ENCODE data around the gene DST. TPM values are rescaled to one million over a fixed set of nuclear protein-coding genes. Genes with fewer than 3 reads are reported as not detected.

Gene DST
- total RNA-seq, 1 donor from 2014 or later = 259 TPM

- H3K36me3 Mint-ChIP-seq = peaks cover 39% of the 10 kb centered on the region
- H3K36me3 ChIP-seq = peaks cover 18% of the 10 kb centered on the region
- H4K20me1 ChIP-seq (ENCODE audit: low read depth) = peaks cover 9% of the 10 kb centered on the region
- no peak overlapping the region for H3K4me3 ChIP-seq
- no peaks in the 10 kb centered on the region for H3K9me3 ChIP-seq (ENCODE audit: low read depth)
- H3K9ac ChIP-seq = no peak overlapping the region
- TF ChIP-seq CTCF (IDR thresholded peaks at IDR 0.05) = no peak
- TF ChIP-seq EZH2 (IDR thresholded peaks at IDR 0.05) = no peak
- TF ChIP-seq EZH2phosphoT487 (IDR thresholded peaks at IDR 0.05) = no peak
- H3K4me3 Mint-ChIP-seq = no peak overlapping the region
- no peak overlapping the region for H3K4me2 ChIP-seq
- no peak overlapping the region for H2AFZ ChIP-seq (replicated peaks)
- no peak overlapping the region for H3K27ac Mint-ChIP-seq
- no peaks in the 10 kb centered on the region for H3K27me3 ChIP-seq
- peak overlapping the region; percentile 14 for H3K27ac ChIP-seq
- no peaks in the 10 kb centered on the region for H3K27me3 Mint-ChIP-seq (ENCODE audit: insufficient read depth, low read depth)
- peaks cover 7% of the 10 kb centered on the region for H3K4me1 Mint-ChIP-seq
- DNase-seq (ENCODE audit: low spot score) = no peak
- H3K4me1 ChIP-seq = peaks cover 40% of the 10 kb centered on the region
- H3F3A ChIP-seq (ENCODE audit: low read depth) = peaks cover 26% of the 10 kb centered on the region
- no peaks in the 10 kb centered on the region for H3K9me3 Mint-ChIP-seq
- H3K79me2 ChIP-seq (ENCODE audit: low read depth) = no peaks in the 10 kb centered on the region
Observed at GRCh38 chr6:56531839-56532595, 110.7 kb downstream of the DST start.

- Histone ChIP-seq H3K9ac (no peak overlapping the region), H4K20me1 (ENCODE audit: low read depth) (peaks cover 9% of the 10 kb centered on the region), H3K36me3 (peaks cover 18% of the 10 kb centered on the region), H3K79me2 (ENCODE audit: low read depth) (no peaks in the 10 kb centered on the region), H3K4me2 (no peak overlapping the region), H3K27me3 (no peaks in the 10 kb centered on the region), H3K9me3 (ENCODE audit: low read depth) (no peaks in the 10 kb centered on the region), H3K27ac (no peak overlapping the region), H3F3A (ENCODE audit: low read depth) (peaks cover 40% of the 10 kb centered on the region), H3K4me3 (no peak overlapping the region), H2AFZ (replicated peaks) (no peak overlapping the region), H3K4me1 (peaks cover 45% of the 10 kb centered on the region)
- Mint-ChIP-seq H3K4me1 (peaks cover 16% of the 10 kb centered on the region), H3K36me3 (peaks cover 38% of the 10 kb centered on the region), H3K27ac (no peak overlapping the region), H3K27me3 (ENCODE audit: insufficient read depth, low read depth) (peaks cover 3% of the 10 kb centered on the region), H3K4me3 (no peak overlapping the region), H3K9me3 (no peaks in the 10 kb centered on the region)
- TF ChIP-seq CTCF (IDR thresholded peaks at IDR 0.05) (no peak), EZH2 (IDR thresholded peaks at IDR 0.05) (no peak), EZH2phosphoT487 (IDR thresholded peaks at IDR 0.05) (no peak)
- no peak for DNase-seq (ENCODE audit: low spot score)
Observed at GRCh38 chr6:56529594-56530191, 113.0 kb downstream of the DST start.

- H3K9me3 Mint-ChIP-seq = no peaks in the 10 kb centered on the region
- peaks cover 16% of the 10 kb centered on the region for H3K4me1 Mint-ChIP-seq
- peaks cover 41% of the 10 kb centered on the region for H3K4me1 ChIP-seq
- H3K36me3 Mint-ChIP-seq = peaks cover 38% of the 10 kb centered on the region
- no peak overlapping the region for H3K4me3 Mint-ChIP-seq
- H3K4me3 ChIP-seq = no peak overlapping the region
- H4K20me1 ChIP-seq (ENCODE audit: low read depth) = peaks cover 9% of the 10 kb centered on the region
- no peaks in the 10 kb centered on the region for H3K79me2 ChIP-seq (ENCODE audit: low read depth)
- H3K4me2 ChIP-seq = no peak overlapping the region
- no peak overlapping the region for H3K27ac Mint-ChIP-seq
- peaks cover 3% of the 10 kb centered on the region for H3K27me3 Mint-ChIP-seq (ENCODE audit: insufficient read depth, low read depth)
- peaks cover 18% of the 10 kb centered on the region for H3K36me3 ChIP-seq
- TF ChIP-seq EZH2phosphoT487 (IDR thresholded peaks at IDR 0.05) = no peak
- no peak for TF ChIP-seq CTCF (IDR thresholded peaks at IDR 0.05)
- no peak for TF ChIP-seq EZH2 (IDR thresholded peaks at IDR 0.05)
- no peaks in the 10 kb centered on the region for H3K27me3 ChIP-seq
- H3F3A ChIP-seq (ENCODE audit: low read depth) = peaks cover 32% of the 10 kb centered on the region
- H3K27ac ChIP-seq = no peak overlapping the region
- H3K9me3 ChIP-seq (ENCODE audit: low read depth) = no peaks in the 10 kb centered on the region
- no peak overlapping the region for H3K9ac ChIP-seq
- no peak overlapping the region for H2AFZ ChIP-seq (replicated peaks)
- DNase-seq (ENCODE audit: low spot score) = no peak
Observed at GRCh38 chr6:56528412-56528841, 114.3 kb downstream of the DST start.
